ENCODE data around the gene KRI1. TPM values are rescaled to one million over a fixed set of nuclear protein-coding genes. Genes with fewer than 3 reads are reported as not detected.

KRI1 gene
- total RNA-seq, 1 experiment from 2014 or later, result 27.4 TPM

- no peak for TF ChIP-seq CTCF (IDR thresholded peaks at IDR 0.05; ENCODE audit: unreplicated experiment)
- no peaks in the 10 kb centered on the region for H3K9me3 Mint-ChIP-seq (ENCODE audit: unreplicated experiment)
- ChIA-PET CTCF (interaction anchor here (0.7 to 1.0 kb wide), 2 partner anchors 28 to 56 kb away, joined by 3 read pairs; no protein-coding TSS in a partner anchor), POLR2A (no interaction called here)
- no peaks in the 10 kb centered on the region for H3K27me3 Mint-ChIP-seq (ENCODE audit: insufficient read depth, unreplicated experiment)
- H3K4me3 Mint-ChIP-seq (ENCODE audit: unreplicated experiment), result no peak overlapping the region
- no TSS peak for BruUV-seq (replicated peaks)
- no peak overlapping the region for H3K27ac Mint-ChIP-seq (ENCODE audit: low read depth, unreplicated experiment)
- no peaks in the 10 kb centered on the region for H3K4me1 Mint-ChIP-seq (ENCODE audit: insufficient read depth, unreplicated experiment)
- no peaks in the 10 kb centered on the region for H3K36me3 Mint-ChIP-seq (ENCODE audit: insufficient read depth, unreplicated experiment)
- intact Hi-C loops (cut with micrococcal nuclease), result no loop called here
- no peak for DNase-seq (ENCODE audit: unreplicated experiment)
Measured at GRCh38 chr19:10525636-10526035, 40.2 kb downstream of the KRI1 start.

GRCh38 chr19:10523135-10523636, 42.6 kb downstream of the KRI1 start:
- H3K36me3 Mint-ChIP-seq (ENCODE audit: insufficient read depth, unreplicated experiment), result no peaks in the 10 kb centered on the region
- H3K4me1 Mint-ChIP-seq (ENCODE audit: insufficient read depth, unreplicated experiment), result no peaks in the 10 kb centered on the region
- TF ChIP-seq CTCF (IDR thresholded peaks at IDR 0.05; ENCODE audit: unreplicated experiment), result no peak
- POLR2A ChIA-PET, result interaction anchor here (1.6 kb wide), 1 partner anchor 20 kb away, joined by 4 read pairs; no protein-coding TSS in a partner anchor
- H3K4me3 Mint-ChIP-seq (ENCODE audit: unreplicated experiment), result no peak overlapping the region
- H3K27me3 Mint-ChIP-seq (ENCODE audit: insufficient read depth, unreplicated experiment), result peaks cover 17% of the 10 kb centered on the region
- no TSS peak for BruUV-seq (replicated peaks)
- no peak overlapping the region for H3K27ac Mint-ChIP-seq (ENCODE audit: low read depth, unreplicated experiment)
- DNase-seq (ENCODE audit: unreplicated experiment), result no peak
- intact Hi-C loops (cut with micrococcal nuclease), result no loop called here
- CTCF ChIA-PET, result interaction anchor here (0.5 to 1.4 kb wide), 9 partner anchors 13 to 258 kb away, joined by 3 to 6 read pairs (median 3); no protein-coding TSS in a partner anchor
- no peaks in the 10 kb centered on the region for H3K9me3 Mint-ChIP-seq (ENCODE audit: unreplicated experiment)

GRCh38 chr19:10521461-10522171, 44.2 kb downstream of the KRI1 start:
- TF ChIP-seq CTCF (IDR thresholded peaks at IDR 0.05; ENCODE audit: unreplicated experiment), result no peak
- H3K9me3 Mint-ChIP-seq (ENCODE audit: unreplicated experiment), result no peaks in the 10 kb centered on the region
- intact Hi-C loops (cut with micrococcal nuclease), result no loop called here
- no peak for DNase-seq (ENCODE audit: unreplicated experiment)
- ChIA-PET CTCF (interaction anchor here (1.7 kb wide), 1 partner anchor 11 kb away, joined by 3 read pairs; no protein-coding TSS in a partner anchor), POLR2A (interaction anchor here (0.8 kb wide), 1 partner anchor 14 kb away, joined by 3 read pairs; no protein-coding TSS in a partner anchor)
- BruUV-seq (replicated peaks), result no TSS peak
- H3K27me3 Mint-ChIP-seq (ENCODE audit: insufficient read depth, unreplicated experiment), result peaks cover 22% of the 10 kb centered on the region
- no peak overlapping the region for H3K27ac Mint-ChIP-seq (ENCODE audit: low read depth, unreplicated experiment)
- no peaks in the 10 kb centered on the region for H3K36me3 Mint-ChIP-seq (ENCODE audit: insufficient read depth, unreplicated experiment)
- H3K4me3 Mint-ChIP-seq (ENCODE audit: unreplicated experiment), result no peak overlapping the region
- no peaks in the 10 kb centered on the region for H3K4me1 Mint-ChIP-seq (ENCODE audit: insufficient read depth, unreplicated experiment)

GRCh38 chr19:10520652-10521318, 45.0 kb downstream of the KRI1 start:
- ChIA-PET CTCF (interaction anchor here (0.7 to 1.7 kb wide), 3 partner anchors 10 to 98 kb away, joined by 3 read pairs; no protein-coding TSS in a partner anchor), POLR2A (no interaction called here)
- H3K4me3 Mint-ChIP-seq (ENCODE audit: unreplicated experiment), result no peak overlapping the region
- peaks cover 22% of the 10 kb centered on the region for H3K27me3 Mint-ChIP-seq (ENCODE audit: insufficient read depth, unreplicated experiment)
- no peak overlapping the region for H3K27ac Mint-ChIP-seq (ENCODE audit: low read depth, unreplicated experiment)
- no peaks in the 10 kb centered on the region for H3K9me3 Mint-ChIP-seq (ENCODE audit: unreplicated experiment)
- H3K36me3 Mint-ChIP-seq (ENCODE audit: insufficient read depth, unreplicated experiment), result no peaks in the 10 kb centered on the region
- intact Hi-C loops (cut with micrococcal nuclease), result no loop called here
- BruUV-seq (replicated peaks), result no TSS peak
- no peaks in the 10 kb centered on the region for H3K4me1 Mint-ChIP-seq (ENCODE audit: insufficient read depth, unreplicated experiment)
- DNase-seq (ENCODE audit: unreplicated experiment), result peak; percentile 59
- no peak for TF ChIP-seq CTCF (IDR thresholded peaks at IDR 0.05; ENCODE audit: unreplicated experiment)
